OCI-LY3 (cell line): ENCODE results near the gene TTC23.

Experiments
- H2AFZ ChIP-seq: fragments of 200-600, 300-600 bp; shearing (Covaris generic); 2 replicates; pipeline ENCODE4 v1.6.0; 2014; ENCODE audit warnings: antibody characterized with exemption, low read depth, low read length
- H3K27ac ChIP-seq: fragments of 200-600, 300-600 bp; sonication (generic); 2 replicates; pipeline ENCODE4 v1.5.1; 2014; ENCODE audit warnings: mild to moderate bottlenecking, low read length, moderate library complexity, mixed read lengths
- H3K27me3 ChIP-seq: fragments of 200-600, 300-600 bp; sonication (generic); 2 replicates; pipeline ENCODE4 v1.6.1; 2014; ENCODE audit warnings: low read depth, low read length, mixed read lengths
- H3K36me3 ChIP-seq: fragments of 200-600, 300-600 bp; sonication (generic); replicated peaks from 2 replicates; pipeline ENCODE3; 2014; ENCODE audit warnings: low read depth, low read length, mixed read lengths
- H3K4me1 ChIP-seq: fragments of 300-600, 200-600 bp; sonication (generic); 2 replicates; pipeline ENCODE4 v1.6.1; 2014; ENCODE audit warnings: low read length, mixed read lengths
- H3K4me2 ChIP-seq: fragments of 200-600, 300-600 bp; sonication (generic); 2 replicates; pipeline ENCODE4 v1.6.1; 2014; ENCODE audit warnings: low read length, mixed read lengths
- H3K4me3 ChIP-seq: fragments of 300-600, 200-600 bp; sonication (generic); 2 replicates; pipeline ENCODE4 v1.5.1; 2014; ENCODE audit warnings: antibody characterized with exemption, mild to moderate bottlenecking, low read length, moderate library complexity
- H3K79me2 ChIP-seq: fragments of 300-600, 200-600 bp; shearing (Covaris generic); 2 replicates; pipeline ENCODE4 v1.6.1; 2014; ENCODE audit warnings: mild to moderate bottlenecking, low read length, mixed read lengths
- H3K9ac ChIP-seq: fragments of 300-600, 200-600 bp; shearing (Covaris generic); 2 replicates; pipeline ENCODE4 v1.6.0; 2014; ENCODE audit warnings: mild to moderate bottlenecking, low read length, moderate library complexity
- H3K9me3 ChIP-seq: fragments of 200-600, 300-600 bp; shearing (Covaris generic); 2 replicates; pipeline ENCODE4 v1.6.1; 2014; ENCODE audit warnings: low read length, mixed read lengths; ENCODE audit not compliant: insufficient read depth
- H4K20me1 ChIP-seq: fragments of 200-600, 300-600 bp; sonication (generic); 2 replicates; pipeline ENCODE4 v1.6.1; 2016; ENCODE audit warnings: low read length, mixed read lengths; ENCODE audit not compliant: insufficient read depth
- CTCF ChIP-seq: fragments of 200-600, 300-600 bp; sonication (generic); IDR thresholded peaks from 2 replicates; pipeline ENCODE4 v1.5.1; 2014; ENCODE audit warnings: antibody characterized with exemption, low read length, low read depth
- EZH2phosphoT487 ChIP-seq: fragments of 200-600 bp; shearing (Covaris generic); IDR thresholded peaks from 2 replicates; pipeline ENCODE4 v1.6.1; 2018; ENCODE audit warnings: antibody characterized with exemption, mixed run types, low read depth

TTC23 gene

DNA sequence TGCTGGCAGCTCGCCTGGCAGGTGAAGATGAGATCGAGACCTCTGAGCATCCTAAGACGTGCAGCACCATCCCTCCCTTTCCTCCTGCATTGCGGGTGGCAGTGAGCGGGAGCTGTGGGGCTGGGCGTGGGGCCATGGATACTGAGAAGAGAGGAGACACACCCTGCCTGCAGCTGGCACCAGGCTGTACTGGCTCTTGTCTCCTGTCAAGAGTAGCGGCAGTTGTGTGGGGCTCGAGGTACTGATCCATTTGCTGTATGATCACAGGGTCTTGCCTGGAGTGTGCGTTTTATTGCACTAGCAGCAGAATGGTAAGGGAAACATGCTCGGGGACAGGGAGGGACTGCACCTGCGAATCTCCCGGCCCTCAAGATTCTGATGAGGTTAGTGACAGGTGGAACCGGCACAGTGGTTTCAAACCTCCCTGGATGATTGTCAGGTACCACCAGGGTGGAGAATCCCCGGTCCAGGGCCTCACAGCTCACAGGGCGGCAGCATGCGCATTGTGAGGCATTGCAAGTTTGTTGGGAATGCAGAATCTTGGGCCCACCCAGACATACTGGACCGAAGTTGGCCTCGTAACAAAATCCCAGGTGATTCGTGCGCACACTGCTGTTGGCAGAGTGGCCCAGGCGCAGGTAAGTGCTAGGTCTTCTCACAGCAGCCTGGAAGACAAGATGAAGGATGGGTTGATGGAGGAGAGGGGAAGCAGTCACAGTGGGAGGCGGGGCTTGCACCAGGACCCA is 130.4 kb downstream of the TTC23 start:
- Histone ChIP-seq H2AFZ (no peak overlapping the region), H3K9me3 (no peaks in the 10 kb centered on the region), H3K79me2 (no peaks in the 10 kb centered on the region), H3K36me3 (no peaks in the 10 kb centered on the region), H4K20me1 (no peaks in the 10 kb centered on the region), H3K4me2 (no peak overlapping the region), H3K27ac (no peak overlapping the region), H3K27me3 (peaks cover 42% of the 10 kb centered on the region), H3K4me3 (no peak overlapping the region), H3K9ac (no peak overlapping the region), H3K4me1 (peaks cover 2% of the 10 kb centered on the region; the same call in 1 of the 2 replicates)
- TF ChIP-seq CTCF, result no peak

DNA sequence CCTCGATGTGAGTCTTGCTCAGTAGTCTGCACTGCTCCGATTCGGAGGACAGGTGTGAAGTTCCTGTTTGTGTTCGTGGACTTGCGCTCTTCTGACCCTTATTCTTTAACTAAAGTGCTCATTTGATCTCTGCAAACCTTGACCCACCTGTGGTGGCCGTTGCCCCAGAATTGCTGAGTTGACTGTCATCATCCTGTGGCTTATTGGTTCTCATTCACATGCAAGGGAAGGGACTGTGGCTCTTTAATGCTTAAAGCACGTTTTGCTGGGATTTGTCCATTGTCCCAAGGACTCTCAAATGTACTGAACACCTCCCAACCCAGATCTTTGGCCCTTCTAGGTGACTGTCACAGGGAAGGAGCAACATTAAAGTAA is 131.1 kb downstream of the TTC23 start:
- H3K4me2 ChIP-seq, result no peak overlapping the region
- H3K27ac ChIP-seq, result no peak overlapping the region
- H3K9me3 ChIP-seq, result no peaks in the 10 kb centered on the region
- no peaks in the 10 kb centered on the region for H3K36me3 ChIP-seq
- H3K4me1 ChIP-seq, result no peaks in the 10 kb centered on the region
- no peak overlapping the region for H2AFZ ChIP-seq
- no peak overlapping the region for H3K4me3 ChIP-seq
- H4K20me1 ChIP-seq, result no peaks in the 10 kb centered on the region
- H3K27me3 ChIP-seq, result peaks cover 35% of the 10 kb centered on the region
- H3K9ac ChIP-seq, result no peak overlapping the region
- TF ChIP-seq CTCF, result no peak
- no peak for TF ChIP-seq EZH2phosphoT487
- no peaks in the 10 kb centered on the region for H3K79me2 ChIP-seq

GRCh38 chr15:99117563-99118257 is 131.7 kb downstream of the TTC23 start:
- Histone ChIP-seq H3K4me2 (no peak overlapping the region), H3K9ac (no peak overlapping the region), H3K4me1 (no peaks in the 10 kb centered on the region), H2AFZ (no peak overlapping the region), H3K27ac (no peak overlapping the region), H3K9me3 (no peaks in the 10 kb centered on the region), H3K27me3 (peaks cover 30% of the 10 kb centered on the region; the same call in 1 of the 2 replicates), H3K79me2 (no peaks in the 10 kb centered on the region), H3K36me3 (no peaks in the 10 kb centered on the region), H3K4me3 (no peak overlapping the region), H4K20me1 (no peaks in the 10 kb centered on the region)
- TF ChIP-seq EZH2phosphoT487, result no peak
- no peak for TF ChIP-seq CTCF

DNA sequence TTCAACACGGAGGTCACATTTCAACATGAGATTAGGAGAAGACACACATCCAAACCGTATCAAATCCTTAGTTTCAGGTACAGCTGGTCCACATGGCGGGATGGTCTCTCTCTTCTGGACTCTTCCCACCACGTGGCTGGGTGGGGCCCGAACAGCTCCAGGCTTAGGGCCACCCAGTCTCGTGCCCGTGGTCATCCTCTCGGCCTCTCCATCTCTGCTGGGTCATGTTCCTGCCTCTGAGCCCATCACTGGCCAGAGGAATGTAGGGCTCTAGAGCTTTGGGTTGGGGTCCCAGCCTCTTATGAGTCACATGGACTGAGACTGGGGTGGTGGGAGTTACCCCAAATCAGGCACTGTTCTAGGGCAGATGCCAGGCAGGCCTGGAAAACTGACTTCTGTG is 132.3 kb downstream of the TTC23 start:
- Histone ChIP-seq H2AFZ (no peak overlapping the region), H3K27ac (no peak overlapping the region), H3K79me2 (no peaks in the 10 kb centered on the region), H3K27me3 (peaks cover 30% of the 10 kb centered on the region; the same call in 1 of the 2 replicates), H3K4me3 (no peak overlapping the region), H3K4me1 (no peaks in the 10 kb centered on the region), H3K4me2 (no peak overlapping the region), H3K9me3 (no peaks in the 10 kb centered on the region), H3K9ac (no peak overlapping the region), H3K36me3 (no peaks in the 10 kb centered on the region), H4K20me1 (no peaks in the 10 kb centered on the region)
- TF ChIP-seq EZH2phosphoT487 (no peak), CTCF (no peak)
